IMR-90 (cell line): ENCODE data around the gene KDM6A. TPM values are rescaled to one million over a fixed set of nuclear protein-coding genes. Genes with fewer than 3 reads are reported as not detected.

ENCODE experiments used
- ATAC-seq: fragments of 200-7000 bp; cut with Tn5 transposase; 2 replicates; pipeline ENCODE4 v1.9.1; 2020; ENCODE audit warnings: low read depth, mild to moderate bottlenecking, moderate library complexity
- BruUV-seq: library from RNA; stranded (reverse); fragments of 400-500 nt; replicated peaks from 2 replicates; lab custom pipeline; 2021; lab: Mats Ljungman, UMichigan
- CTCF ChIA-PET: fragments of 300-600 bp; formaldehyde crosslinking; extraction: SDS; loops from one replicate; lab custom pipeline; 2021; ENCODE audit warnings: antibody characterized with exemption; lab: Yijun Ruan, JAX
- POLR2A ChIA-PET: fragments of 300-600 bp; sonication (Branson Sonifier 250); formaldehyde crosslinking; loops from one replicate; lab custom pipeline; 2022; ENCODE audit warnings: antibody characterized with exemption; ENCODE audit not compliant: unreplicated experiment; lab: Charles Lee
- DNase-seq: peaks from one replicate; pipeline ENCODE4 v3.0.0; 2013
- H2AFZ ChIP-seq: replicated peaks from 2 replicates; pipeline ENCODE3; 2013; ENCODE audit warnings: low read length, mild to moderate bottlenecking; ENCODE audit not compliant: poor library complexity
- H2AK5ac ChIP-seq: 2 replicates; pipeline ENCODE4 v1.6.1; 2013; ENCODE audit warnings: low read depth, low read length, inconsistent platforms
- H2AK9ac ChIP-seq: replicated peaks from 2 replicates; pipeline ENCODE3; 2013; ENCODE audit warnings: mild to moderate bottlenecking, low read depth, low read length, moderate library complexity; ENCODE audit not compliant: poor library complexity
- H2BK120ac ChIP-seq: 2 replicates; pipeline ENCODE4 v1.6.1; 2013; ENCODE audit warnings: low read depth, low read length, inconsistent platforms
- H2BK15ac ChIP-seq: 3 replicates; pipeline ENCODE4 v1.6.1; 2013; ENCODE audit warnings: low read depth, low read length, inconsistent platforms
- H2BK20ac ChIP-seq: 2 replicates; pipeline ENCODE4 v1.6.1; 2013; ENCODE audit warnings: low read depth, mild to moderate bottlenecking, inconsistent platforms, low read length, moderate library complexity
- H2BK5ac ChIP-seq: 2 replicates; pipeline ENCODE4 v1.6.1; 2013; ENCODE audit warnings: mild to moderate bottlenecking, low read depth, low read length, inconsistent platforms; ENCODE audit not compliant: poor library complexity, severe bottlenecking
- H3K14ac ChIP-seq: replicated peaks from 2 replicates; pipeline ENCODE4 v1.6.1; 2013; ENCODE audit warnings: low read depth, low read length, inconsistent platforms
- H3K18ac ChIP-seq: 2 replicates; pipeline ENCODE4 v1.6.1; 2013; ENCODE audit warnings: low read depth, low read length, control low read depth
- H3K23ac ChIP-seq: 2 replicates; pipeline ENCODE4 v1.6.1; 2013; ENCODE audit warnings: low read depth, low read length, inconsistent platforms
- H3K27ac ChIP-seq: 2 replicates; pipeline ENCODE4 v1.5.1; 2013; ENCODE audit warnings: mild to moderate bottlenecking, control low read depth, low read length; ENCODE audit not compliant: insufficient read depth
- H3K27me3 ChIP-seq: 2 replicates; pipeline ENCODE4 v1.6.1; 2013; ENCODE audit warnings: low read length; ENCODE audit not compliant: control insufficient read depth, insufficient read depth
- H3K36me3 ChIP-seq: 2 replicates; pipeline ENCODE4 v1.6.1; 2013; ENCODE audit warnings: low read length, mixed read lengths; ENCODE audit not compliant: control insufficient read depth, insufficient read depth
- H3K4ac ChIP-seq: 2 replicates; pipeline ENCODE4 v1.6.1; 2013; ENCODE audit warnings: low read depth, low read length, inconsistent platforms
- H3K4me1 ChIP-seq: 2 replicates; pipeline ENCODE4 v1.6.1; 2013; ENCODE audit warnings: low read length, mixed read lengths; ENCODE audit not compliant: control insufficient read depth, insufficient read depth
- H3K4me2 ChIP-seq: 2 replicates; pipeline ENCODE4 v1.6.1; 2013; ENCODE audit warnings: low read depth, mild to moderate bottlenecking, control low read depth, low read length, moderate library complexity
- H3K4me3 ChIP-seq: 2 replicates; pipeline ENCODE4 v1.5.1; 2013; ENCODE audit warnings: low read depth, mild to moderate bottlenecking, control low read depth, low read length, moderate library complexity; ENCODE audit not compliant: insufficient read depth
- H3K56ac ChIP-seq: 2 replicates; pipeline ENCODE4 v1.6.1; 2013; ENCODE audit warnings: low read length, inconsistent platforms; ENCODE audit not compliant: insufficient read depth; ENCODE audit errors: extremely low read depth
- H3K79me1 ChIP-seq, 2 experiments: 2 replicates each; pipeline ENCODE4 v1.6.1; 2013; ENCODE audit warnings: low read length in 2 of 2, inconsistent platforms in 1 of 2, low read depth in 1 of 2
- H3K9ac ChIP-seq: 2 replicates; pipeline ENCODE4 v1.6.1; 2013; ENCODE audit warnings: low read depth, low read length, control low read depth
- H3K9me1 ChIP-seq: 2 replicates; pipeline ENCODE4 v1.6.1; 2013; ENCODE audit warnings: low read length, inconsistent platforms; ENCODE audit not compliant: insufficient read depth
- H3K9me3 ChIP-seq: 2 replicates; pipeline ENCODE4 v1.6.1; 2013; ENCODE audit warnings: low read length; ENCODE audit not compliant: control insufficient read depth, insufficient read depth
- H4K20me1 ChIP-seq: 2 replicates; pipeline ENCODE4 v1.6.1; 2013; ENCODE audit warnings: low read length, inconsistent platforms; ENCODE audit not compliant: insufficient read depth
- H4K5ac ChIP-seq: 2 replicates; pipeline ENCODE4 v1.6.1; 2013; ENCODE audit warnings: mild to moderate bottlenecking, low read depth, low read length, control low read depth
- H4K8ac ChIP-seq, 2 experiments: 2 replicates each; pipeline ENCODE4 v1.6.1; 2013; ENCODE audit warnings: low read depth in 2 of 2, low read length in 2 of 2, control low read depth in 1 of 2, inconsistent platforms in 1 of 2
- H4K91ac ChIP-seq: 2 replicates; pipeline ENCODE4 v1.6.1; 2013; ENCODE audit warnings: low read depth, low read length, inconsistent platforms; ENCODE audit not compliant: insufficient read depth
- CEBPB ChIP-seq: IDR thresholded peaks from 2 replicates; pipeline ENCODE4 v1.6.1; 2012; ENCODE audit warnings: low read depth, low read length, improper control_type of control experiment
- CHD1 ChIP-seq: IDR thresholded peaks from 2 replicates; pipeline ENCODE4 v1.6.1; 2012; ENCODE audit warnings: low read depth, low read length, improper control_type of control experiment
- CTCF ChIP-seq: conservative IDR thresholded peaks from 2 replicates; pipeline ENCODE4 v1.5.1; 2012; ENCODE audit warnings: mild to moderate bottlenecking, low read depth, low read length, improper control_type of control experiment
- ELK1 ChIP-seq: fragments of 150-350 bp; IDR thresholded peaks from 2 replicates; pipeline ENCODE4 v1.6.1; 2016; ENCODE audit warnings: low read depth, mild to moderate bottlenecking, low read length, moderate library complexity, borderline replicate concordance
- FOS ChIP-seq: fragments of 150-350 bp; IDR thresholded peaks from 2 replicates; pipeline ENCODE4 v1.6.1; 2016; ENCODE audit warnings: low read depth, low read length
- MAZ ChIP-seq: IDR thresholded peaks from 2 replicates; pipeline ENCODE4 v1.6.1; 2012; ENCODE audit warnings: low read depth, mild to moderate bottlenecking, low read length, improper control_type of control experiment, moderate library complexity, borderline replicate concordance
- NFE2L2 ChIP-seq: fragments of 150-350 bp; IDR thresholded peaks from 2 replicates; pipeline ENCODE4 v1.6.1; 2016; ENCODE audit warnings: low read depth, mild to moderate bottlenecking, low read length
- POLR2A ChIP-seq: IDR thresholded peaks from 2 replicates; pipeline ENCODE4 v1.6.1; 2012; ENCODE audit warnings: mild to moderate bottlenecking, low read depth, low read length
- RAD21 ChIP-seq: IDR thresholded peaks from 2 replicates; pipeline ENCODE4 v1.6.1; 2012; ENCODE audit warnings: low read length, improper control_type of control experiment
- RCOR1 ChIP-seq: IDR thresholded peaks from 2 replicates; pipeline ENCODE4 v1.6.1; 2012; ENCODE audit warnings: mild to moderate bottlenecking, low read length, improper control_type of control experiment; ENCODE audit not compliant: insufficient replicate concordance
- SMC3 ChIP-seq: fragments of 150-350 bp; IDR thresholded peaks from 2 replicates; pipeline ENCODE4 v1.6.1; 2016; ENCODE audit warnings: low read depth, mild to moderate bottlenecking, antibody characterized with exemption, low read length, moderate library complexity
- USF2 ChIP-seq: fragments of 150-350 bp; IDR thresholded peaks from 2 replicates; pipeline ENCODE4 v1.6.1; 2017; ENCODE audit warnings: mild to moderate bottlenecking, antibody characterized with exemption, low read length, low read depth
- WGBS, 2 experiments: methylation state at CpG; one replicate each; pipeline versions ENCODE4 v1.1.5 to v1.1.7; 2013; ENCODE audit warnings: missing lambda C conversion rate in 2 of 2; ENCODE audit not compliant: insufficient read length in 1 of 2; ENCODE audit errors: extremely low coverage in 2 of 2; 5-methylcytosine and 5-hydroxymethylcytosine counted together
- dilution Hi-C: fragments of 300-500 bp; cut with HindIII; formaldehyde crosslinking; loops from one replicate; pipeline ENCODE4 v1.14.3; 2018; ENCODE audit warnings: low sequenced_read_pairs; ENCODE audit not compliant: unreplicated experiment
- in situ Hi-C: fragments of 300-500 bp; cut with MboI; formaldehyde crosslinking; loops from 3 replicates; pipeline ENCODE4 v1.14.3; 2019; ENCODE audit warnings: low sequenced_read_pairs, inconsistent platforms, mixed read lengths
- intact Hi-C: fragments of 100-400 bp; cut with micrococcal nuclease; formaldehyde crosslinking; loops from 2 replicates; pipeline ENCODE4 v1.10.0; 2022
- polyA plus RNA-seq, 3 experiments: library from polyadenylated mRNA; depleted of rRNA; stranded (reverse); fragments of >200 nt; gene quantifications; 2 replicates each; pipeline ENCODE4 v1.2.3, GENCODE V29; 2012; ENCODE audit warnings: low replicate concordance in 1 of 3
- total RNA-seq: library from RNA; depleted of rRNA; stranded (reverse); fragments of >200 nt; gene quantifications from 2 replicates; pipeline ENCODE4 v1.2.3, GENCODE V29; 2012

The KDM6A gene
- total and polyA plus RNA-seq, 2 of the 4 experiments (the other 2 are of a cell fraction) = 11.7 to 24.9 TPM

- Histone ChIP-seq H3K18ac (no peak overlapping the region), H3K4me2 (no peak overlapping the region), H4K8ac (no peak overlapping the region), H3K27me3 (peaks cover 15% of the 10 kb centered on the region; the same call in 1 of the 2 replicates), H3K23ac (no peak overlapping the region), H2BK20ac (no peak overlapping the region), H2AK9ac (no peak overlapping the region), H4K91ac (no peak overlapping the region), H2AFZ (no peak overlapping the region), H4K5ac (no peak overlapping the region), H3K14ac (no peak overlapping the region), H3K56ac (no peak overlapping the region), H2BK120ac (no peak overlapping the region), H3K4me1 (no peaks in the 10 kb centered on the region), H3K27ac (no peak overlapping the region), H3K9me1 (no peaks in the 10 kb centered on the region), H3K9ac (no peak overlapping the region), H3K9me3 (no peaks in the 10 kb centered on the region), H2BK5ac (no peak overlapping the region), H3K36me3 (no peaks in the 10 kb centered on the region), H2AK5ac (no peak overlapping the region), H3K4me3 (no peak overlapping the region), H3K79me1 (no peaks in the 10 kb centered on the region), H4K20me1 (no peaks in the 10 kb centered on the region), H3K4ac (no peak overlapping the region), H2BK15ac (no peak overlapping the region)
- DNase-seq (no peak), ATAC-seq (no peak)
- in situ Hi-C loops (no loop called here), dilution Hi-C loops (no loop called here), intact Hi-C loops (no loop called here)
- ChIA-PET CTCF (no interaction called here), POLR2A (no interaction called here)
- WGBS, 2 experiments = no CpG with 5 or more reads among the region's 4 CpGs
- BruUV-seq = no TSS peak
- TF ChIP-seq RAD21 (no peak), MAZ (no peak), USF2 (no peak), RCOR1 (no peak), ELK1 (no peak), POLR2A (no peak), CTCF (no peak), CHD1 (no peak), SMC3 (no peak), FOS (no peak), CEBPB (no peak), NFE2L2 (no peak)
These were observed 281.0 kb downstream of the KDM6A start for GRCh38 chrX:45154033-45154360.
